ENCODE data around the gene PI4KA.
A peak's percentile ranks its signal among the peaks of the same experiment; 100 is the strongest.

Gene PI4KA

DNA sequence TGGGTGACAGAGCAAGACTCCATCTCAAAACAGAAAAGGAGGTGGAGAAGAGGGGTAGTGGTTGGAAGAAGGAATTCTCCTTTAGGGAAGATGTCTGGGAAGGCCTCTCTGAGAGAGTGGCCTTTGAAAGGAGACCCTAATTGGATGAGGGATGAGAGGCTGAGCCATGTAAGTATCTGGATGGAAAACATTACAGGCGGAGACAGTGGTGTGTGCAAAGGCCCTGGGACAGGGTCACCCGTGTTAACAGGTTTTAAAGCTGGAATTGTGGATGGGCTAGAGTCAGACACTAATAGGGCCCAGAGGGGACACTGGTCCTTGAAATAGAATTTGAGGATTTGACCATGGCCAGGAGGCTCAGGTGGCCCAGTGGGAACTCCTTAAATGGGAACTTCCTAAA is 10.6 kb upstream of the PI4KA start:
- TF ChIP-seq, protein P1, sequence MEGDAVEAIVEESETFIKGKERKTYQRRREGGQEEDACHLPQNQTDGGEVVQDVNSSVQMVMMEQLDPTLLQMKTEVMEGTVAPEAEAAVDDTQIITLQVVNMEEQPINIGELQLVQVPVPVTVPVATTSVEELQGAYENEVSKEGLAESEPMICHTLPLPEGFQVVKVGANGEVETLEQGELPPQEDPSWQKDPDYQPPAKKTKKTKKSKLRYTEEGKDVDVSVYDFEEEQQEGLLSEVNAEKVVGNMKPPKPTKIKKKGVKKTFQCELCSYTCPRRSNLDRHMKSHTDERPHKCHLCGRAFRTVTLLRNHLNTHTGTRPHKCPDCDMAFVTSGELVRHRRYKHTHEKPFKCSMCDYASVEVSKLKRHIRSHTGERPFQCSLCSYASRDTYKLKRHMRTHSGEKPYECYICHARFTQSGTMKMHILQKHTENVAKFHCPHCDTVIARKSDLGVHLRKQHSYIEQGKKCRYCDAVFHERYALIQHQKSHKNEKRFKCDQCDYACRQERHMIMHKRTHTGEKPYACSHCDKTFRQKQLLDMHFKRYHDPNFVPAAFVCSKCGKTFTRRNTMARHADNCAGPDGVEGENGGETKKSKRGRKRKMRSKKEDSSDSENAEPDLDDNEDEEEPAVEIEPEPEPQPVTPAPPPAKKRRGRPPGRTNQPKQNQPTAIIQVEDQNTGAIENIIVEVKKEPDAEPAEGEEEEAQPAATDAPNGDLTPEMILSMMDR (IDR thresholded peaks at IDR 0.05; ENCODE audit: unreplicated experiment in 3 of 3): no peak
- Mint-ChIP-seq H3K27ac (no peak overlapping the region), H3K4me1 (peaks cover 27% of the 10 kb centered on the region), H3K36me3 (ENCODE audit: low read depth) (peaks cover 21% of the 10 kb centered on the region), H3K4me3 (no peak overlapping the region), H3K9me3 (no peaks in the 10 kb centered on the region), H3K27me3 (ENCODE audit: low read depth) (no peaks in the 10 kb centered on the region)

DNA sequence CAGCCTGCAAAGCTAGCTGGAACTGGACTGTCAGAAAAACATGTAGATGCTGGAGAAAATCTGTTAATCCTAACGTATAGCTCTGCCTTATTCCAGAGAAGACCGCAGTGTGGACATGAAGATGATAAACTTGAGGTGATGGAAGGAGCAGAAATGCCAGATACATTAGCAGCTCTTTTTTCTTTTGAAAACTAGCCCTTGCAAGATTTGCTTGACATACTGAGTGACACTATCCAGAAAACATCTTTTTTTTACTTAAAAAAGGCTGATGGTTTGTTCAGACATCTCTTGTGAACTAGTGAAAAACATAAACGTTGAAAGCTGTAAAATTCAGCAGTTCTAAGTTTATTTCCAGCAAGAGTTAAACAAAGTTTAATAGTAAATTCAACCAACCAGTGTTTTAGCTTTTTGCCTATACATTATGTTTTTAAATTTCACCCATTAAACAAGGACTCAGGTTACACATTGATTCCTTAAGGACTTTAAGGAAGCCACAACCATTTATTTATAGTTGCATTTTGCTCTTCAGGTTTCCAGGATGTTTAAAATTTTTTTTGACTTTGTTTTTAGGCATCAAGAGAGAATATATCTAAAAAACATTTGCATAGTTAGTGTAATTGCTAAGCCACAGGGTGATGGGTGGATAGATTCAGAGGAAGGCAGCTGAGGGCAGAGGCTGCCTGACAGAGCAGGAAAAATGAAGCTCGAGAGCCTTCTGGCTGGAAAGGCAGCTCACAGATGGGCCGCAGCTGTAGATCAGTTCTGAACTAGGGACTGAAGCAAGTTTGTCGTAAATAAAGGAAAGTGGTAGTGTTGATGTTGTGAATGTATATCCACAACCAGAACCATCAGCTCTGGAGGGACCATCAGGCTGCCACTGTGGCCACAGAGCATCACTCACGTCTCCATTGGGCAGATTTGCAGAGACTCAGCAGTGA is 9.7 kb upstream of the PI4KA start:
- Mint-ChIP-seq H3K36me3 (ENCODE audit: low read depth) (peaks cover 24% of the 10 kb centered on the region), H3K27ac (peak overlapping the region; percentile 79 to 94 (median 86))
- TF ChIP-seq, protein P1 (IDR thresholded peaks at IDR 0.05; ENCODE audit: unreplicated experiment in 3 of 3): no peak

DNA sequence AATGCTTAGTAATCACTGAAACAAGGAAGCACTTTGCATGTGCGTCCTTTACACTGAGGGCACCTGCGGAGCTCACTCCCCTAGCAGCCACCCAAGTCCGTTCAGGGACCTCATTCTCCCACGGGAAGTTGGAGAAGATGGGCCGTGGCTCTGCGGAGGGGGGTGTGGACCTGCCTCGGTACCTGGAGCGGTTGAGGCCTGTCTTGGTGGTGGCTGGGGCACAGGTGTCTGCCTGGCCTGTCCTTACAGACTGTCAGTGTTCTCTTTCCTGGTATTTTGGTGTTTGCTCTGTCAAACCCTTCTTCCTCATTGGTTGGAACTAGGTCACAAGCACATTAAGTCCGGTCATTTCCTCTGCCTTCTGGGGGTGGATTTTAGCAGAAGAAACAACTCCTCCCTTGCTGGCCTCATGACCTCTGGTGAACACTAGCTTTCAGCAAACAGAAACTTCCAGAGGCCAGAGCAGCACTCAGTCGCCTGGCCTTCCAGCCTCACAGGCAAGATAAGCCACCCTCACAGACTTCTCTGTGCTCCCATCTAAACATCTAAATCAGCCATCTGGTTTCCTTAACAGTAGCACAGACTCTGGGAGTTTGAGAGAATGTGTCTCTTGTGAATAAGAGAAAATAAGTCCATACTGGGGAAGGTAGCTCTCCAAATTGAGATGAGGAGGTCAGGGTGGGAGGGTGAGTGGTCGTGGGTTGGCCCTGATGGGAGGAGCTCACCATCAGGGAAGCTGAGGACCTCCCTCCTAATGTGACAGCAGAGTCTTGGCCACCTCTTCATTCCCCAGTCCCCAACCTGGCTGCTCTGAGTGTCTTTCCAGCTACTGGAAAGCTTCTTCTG is 8.8 kb upstream of the PI4KA start:
- H3K27ac Mint-ChIP-seq: peak overlapping the region; percentile 79 to 94 (median 86)
- H3K4me1 Mint-ChIP-seq: peaks cover 27% of the 10 kb centered on the region
- TF ChIP-seq, protein P1 (IDR thresholded peaks at IDR 0.05; ENCODE audit: unreplicated experiment in 3 of 3): no peak
- H3K4me3 Mint-ChIP-seq: peak overlapping the region; percentile 5 to 43 (median 32)
- H3K9me3 Mint-ChIP-seq: no peaks in the 10 kb centered on the region
- H3K27me3 Mint-ChIP-seq (ENCODE audit: low read depth): no peaks in the 10 kb centered on the region
- H3K36me3 Mint-ChIP-seq (ENCODE audit: low read depth): peaks cover 23% of the 10 kb centered on the region

More for the DNA sequence above, 9.7 kb upstream of the PI4KA start:
- H3K4me1 Mint-ChIP-seq: peaks cover 27% of the 10 kb centered on the region
- no peaks in the 10 kb centered on the region for H3K9me3 Mint-ChIP-seq
- no peaks in the 10 kb centered on the region for H3K27me3 Mint-ChIP-seq (ENCODE audit: low read depth)
- no peak overlapping the region for H3K4me3 Mint-ChIP-seq

DNA sequence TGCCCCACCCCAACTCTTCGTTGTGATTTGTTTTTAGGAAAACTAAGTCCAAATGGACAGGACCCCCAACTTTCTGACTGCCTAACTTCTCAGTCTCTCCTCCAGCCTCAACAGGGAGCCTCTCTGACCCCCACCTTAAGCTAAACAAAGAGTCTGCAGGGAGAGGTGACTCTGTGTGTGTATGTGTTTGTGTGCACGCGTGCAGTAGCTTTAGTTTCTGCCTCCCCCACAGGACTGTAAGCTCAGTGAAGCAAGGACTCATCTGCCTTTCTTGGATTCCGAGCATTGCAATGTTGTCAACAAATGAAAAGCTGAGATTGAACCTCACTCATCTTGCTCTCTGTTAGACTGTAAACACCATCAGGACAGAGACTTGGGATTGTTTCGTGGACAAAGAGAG is 8.1 kb upstream of the PI4KA start:
- Mint-ChIP-seq H3K36me3 (ENCODE audit: low read depth) (peaks cover 24% of the 10 kb centered on the region), H3K27me3 (ENCODE audit: low read depth) (no peaks in the 10 kb centered on the region), H3K4me3 (no peak overlapping the region), H3K27ac (peak overlapping the region; percentile 67 to 86 (median 79)), H3K9me3 (no peaks in the 10 kb centered on the region), H3K4me1 (peaks cover 27% of the 10 kb centered on the region)
- TF ChIP-seq, protein P1 (IDR thresholded peaks at IDR 0.05; ENCODE audit: unreplicated experiment in 3 of 3): no peak

DNA sequence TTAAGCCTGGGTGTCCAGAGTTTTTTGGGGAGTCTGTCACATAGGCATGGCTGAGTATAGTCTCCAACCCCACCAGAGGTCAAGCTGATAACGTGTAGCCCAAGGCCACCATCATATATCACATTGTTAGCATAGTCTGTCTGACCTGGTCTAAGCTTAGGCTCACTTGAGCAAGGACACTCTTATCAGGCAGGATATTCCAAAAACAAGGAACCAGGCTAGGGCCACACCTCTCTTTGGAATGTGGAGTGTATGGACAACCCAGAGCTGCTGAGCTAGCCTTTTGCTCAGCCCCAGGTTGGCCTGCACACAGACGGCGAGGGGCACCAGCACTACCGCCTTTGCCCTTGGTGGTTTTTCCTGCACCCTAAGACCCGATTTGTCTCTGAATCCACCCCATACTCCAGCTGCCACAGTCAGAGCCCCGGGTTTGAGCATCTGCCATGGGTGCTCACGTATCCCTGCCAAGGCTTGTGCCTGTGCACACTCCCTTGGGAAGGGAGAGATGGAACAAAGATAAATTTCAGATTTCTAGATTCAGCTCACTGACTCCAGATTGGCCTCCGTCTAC is 7.3 kb upstream of the PI4KA start:
- TF ChIP-seq, protein P1 (IDR thresholded peaks at IDR 0.05; ENCODE audit: unreplicated experiment in 3 of 3): no peak
- Mint-ChIP-seq H3K4me3 (no peak overlapping the region), H3K36me3 (ENCODE audit: low read depth) (peaks cover 21% of the 10 kb centered on the region), H3K4me1 (peaks cover 27% of the 10 kb centered on the region), H3K27me3 (ENCODE audit: low read depth) (no peaks in the 10 kb centered on the region), H3K9me3 (no peaks in the 10 kb centered on the region), H3K27ac (no peak overlapping the region)

Data from nephron (organoid).